HFFc6 (cell line): ENCODE measurements around the gene LMBRD1. TPM values are rescaled to one million over a fixed set of nuclear protein-coding genes. Genes with fewer than 3 reads are reported as not detected.

ENCODE experiments used
- DNase-seq: peaks from one replicate; pipeline ENCODE4 v3.0.0-alpha.2; 2018
- H3K27ac Mint-ChIP-seq: 2 replicates; pipeline ENCODE4 v1.8.0; 2020; ENCODE audit warnings: mild to moderate bottlenecking, mixed read lengths
- H3K27me3 Mint-ChIP-seq: 2 replicates; pipeline ENCODE4 v1.8.0; 2021; ENCODE audit warnings: mild to moderate bottlenecking, moderate library complexity, mixed read lengths; ENCODE audit not compliant: insufficient read depth
- H3K36me3 Mint-ChIP-seq: 2 replicates; pipeline ENCODE4 v1.8.0; 2021; ENCODE audit warnings: low read depth, mixed read lengths
- H3K4me1 Mint-ChIP-seq: 2 replicates; pipeline ENCODE4 v1.8.0; 2020; ENCODE audit warnings: low read depth, mixed read lengths
- H3K4me3 Mint-ChIP-seq: 2 replicates; pipeline ENCODE4 v1.8.0; 2020; ENCODE audit warnings: mild to moderate bottlenecking, moderate library complexity, mixed read lengths
- H3K9me3 Mint-ChIP-seq: 2 replicates; pipeline ENCODE4 v1.8.0; 2020; ENCODE audit warnings: mild to moderate bottlenecking, mixed read lengths
- CTCF ChIP-seq: fragments of 200-600 bp; sonication (generic); IDR thresholded peaks from 2 replicates; pipeline ENCODE4 v1.5.0; 2021; ENCODE audit warnings: antibody characterized with exemption, mild to moderate bottlenecking
- total RNA-seq, 6 experiments: library from RNA; stranded (reverse); fragmentation: NEBNext Ultra II Directional; extraction: Animal tissue kit (Norgen Biotek cat#: 25700); gene quantifications; 2 replicates in 1 of 6; 3 replicates in 5 of 6; pipeline ENCODE4 v1.2.3, GENCODE V29; 2021

LMBRD1 gene
- total RNA-seq, 6 experiments from 2014 or later = 17.0 to 22.3 (median 21.4) TPM

- Mint-ChIP-seq H3K27ac (peak overlapping the region; percentile 91), H3K9me3 (no peaks in the 10 kb centered on the region), H3K4me3 (peak overlapping the region; percentile 96), H3K36me3 (no peaks in the 10 kb centered on the region), H3K4me1 (peaks cover 32% of the 10 kb centered on the region), H3K27me3 (no peaks in the 10 kb centered on the region; the same call in 1 of the 2 replicates)
- DNase-seq = no peak
- no peak for TF ChIP-seq CTCF
These were observed 653 bp downstream of the LMBRD1 start for GRCh38 chr6:69796073-69796641.

GRCh38 chr6:69795469-69796072, 1.2 kb downstream of the LMBRD1 start:
- TF ChIP-seq CTCF = peak; percentile 21
- Mint-ChIP-seq H3K9me3 (no peaks in the 10 kb centered on the region), H3K4me1 (peaks cover 35% of the 10 kb centered on the region), H3K4me3 (peak overlapping the region; percentile 96), H3K36me3 (no peaks in the 10 kb centered on the region), H3K27ac (peak overlapping the region; percentile 91), H3K27me3 (no peaks in the 10 kb centered on the region; the same call in 1 of the 2 replicates)
- DNase-seq = no peak

- TF ChIP-seq CTCF = no peak
- H3K4me1 Mint-ChIP-seq = peaks cover 30% of the 10 kb centered on the region
- no peaks in the 10 kb centered on the region for H3K9me3 Mint-ChIP-seq
- H3K4me3 Mint-ChIP-seq = no peak overlapping the region
- H3K27ac Mint-ChIP-seq = no peak overlapping the region
- H3K36me3 Mint-ChIP-seq = no peaks in the 10 kb centered on the region
- DNase-seq = no peak
- no peaks in the 10 kb centered on the region; the same call in 1 of the 2 replicates for H3K27me3 Mint-ChIP-seq
These were observed 4.5 kb downstream of the LMBRD1 start for GRCh38 chr6:69792292-69792691.

GRCh38 chr6:69791065-69791471, 5.7 kb downstream of the LMBRD1 start:
- H3K4me1 Mint-ChIP-seq = peaks cover 23% of the 10 kb centered on the region
- no peak overlapping the region for H3K4me3 Mint-ChIP-seq
- no peak for TF ChIP-seq CTCF
- no peaks in the 10 kb centered on the region for H3K9me3 Mint-ChIP-seq
- DNase-seq = peak; percentile 13
- H3K27ac Mint-ChIP-seq = peak overlapping the region; percentile 17; the same call in 1 of the 2 replicates
- no peaks in the 10 kb centered on the region; the same call in 1 of the 2 replicates for H3K27me3 Mint-ChIP-seq
- no peaks in the 10 kb centered on the region for H3K36me3 Mint-ChIP-seq

GRCh38 chr6:69790629-69791028, 6.2 kb downstream of the LMBRD1 start:
- no peaks in the 10 kb centered on the region; the same call in 1 of the 2 replicates for H3K27me3 Mint-ChIP-seq
- H3K9me3 Mint-ChIP-seq = no peaks in the 10 kb centered on the region
- H3K36me3 Mint-ChIP-seq = no peaks in the 10 kb centered on the region
- DNase-seq = no peak
- H3K4me3 Mint-ChIP-seq = no peak overlapping the region
- TF ChIP-seq CTCF = no peak
- peaks cover 18% of the 10 kb centered on the region for H3K4me1 Mint-ChIP-seq
- no peak overlapping the region for H3K27ac Mint-ChIP-seq
